Mucosa of stomach (tissue), 1 donor: ENCODE measurements around the gene ARHGEF11.

Experiments
- H3K27me3 ChIP-seq: one replicate; pipeline ENCODE4 v1.7.0; 2013; ENCODE audit warnings: mild to moderate bottlenecking, low read length; ENCODE audit not compliant: control insufficient read depth, insufficient read depth
- H3K36me3 ChIP-seq: one replicate; pipeline ENCODE4 v1.7.0; 2013; ENCODE audit warnings: low read length; ENCODE audit not compliant: control insufficient read depth, insufficient read depth
- H3K4me1 ChIP-seq: one replicate; pipeline ENCODE4 v1.7.0; 2013; ENCODE audit warnings: mild to moderate bottlenecking, low read length; ENCODE audit not compliant: control insufficient read depth, insufficient read depth
- H3K4me3 ChIP-seq: one replicate; pipeline ENCODE4 v1.7.0; 2013; ENCODE audit warnings: low read length
- H3K9ac ChIP-seq: one replicate; pipeline ENCODE4 v1.7.0; 2013; ENCODE audit warnings: mild to moderate bottlenecking, low read length, moderate library complexity
- H3K9me3 ChIP-seq: one replicate; pipeline ENCODE4 v1.7.0; 2013; ENCODE audit warnings: mild to moderate bottlenecking, low read length, moderate library complexity; ENCODE audit not compliant: control insufficient read depth
- donor health status: Pancreatic carcinoma.

The ARHGEF11 gene

GRCh38 chr1:156910309-156910782 lies 135.2 kb downstream of the ARHGEF11 start:
- no peak overlapping the region for H3K4me3 ChIP-seq
- no peaks in the 10 kb centered on the region for H3K36me3 ChIP-seq
- H3K4me1 ChIP-seq: peaks cover 12% of the 10 kb centered on the region
- H3K27me3 ChIP-seq: peaks cover 26% of the 10 kb centered on the region
- no peak overlapping the region for H3K9ac ChIP-seq
- no peaks in the 10 kb centered on the region for H3K9me3 ChIP-seq

GRCh38 chr1:156909671-156910070 lies 135.9 kb downstream of the ARHGEF11 start:
- Histone ChIP-seq H3K27me3 (peaks cover 26% of the 10 kb centered on the region), H3K4me1 (peaks cover 12% of the 10 kb centered on the region), H3K9me3 (no peaks in the 10 kb centered on the region), H3K36me3 (no peaks in the 10 kb centered on the region), H3K4me3 (no peak overlapping the region), H3K9ac (no peak overlapping the region)

GRCh38 chr1:156908955-156909354 lies 136.6 kb downstream of the ARHGEF11 start:
- Histone ChIP-seq H3K9ac (no peak overlapping the region), H3K9me3 (no peaks in the 10 kb centered on the region), H3K36me3 (no peaks in the 10 kb centered on the region), H3K4me1 (peaks cover 12% of the 10 kb centered on the region), H3K27me3 (peaks cover 26% of the 10 kb centered on the region), H3K4me3 (no peak overlapping the region)

GRCh38 chr1:156908541-156908940 lies 137.0 kb downstream of the ARHGEF11 start:
- Histone ChIP-seq H3K27me3 (peaks cover 26% of the 10 kb centered on the region), H3K36me3 (no peaks in the 10 kb centered on the region), H3K4me3 (no peak overlapping the region), H3K4me1 (peaks cover 12% of the 10 kb centered on the region), H3K9ac (no peak overlapping the region), H3K9me3 (no peaks in the 10 kb centered on the region)

- no peak overlapping the region for H3K4me3 ChIP-seq
- H3K27me3 ChIP-seq: peaks cover 26% of the 10 kb centered on the region
- no peaks in the 10 kb centered on the region for H3K9me3 ChIP-seq
- H3K36me3 ChIP-seq: no peaks in the 10 kb centered on the region
- no peak overlapping the region for H3K9ac ChIP-seq
- peaks cover 12% of the 10 kb centered on the region for H3K4me1 ChIP-seq
These were observed 139.2 kb downstream of the ARHGEF11 start for GRCh38 chr1:156906206-156906906.

GRCh38 chr1:156905651-156906050 lies 139.9 kb downstream of the ARHGEF11 start:
- no peak overlapping the region for H3K4me3 ChIP-seq
- peaks cover 12% of the 10 kb centered on the region for H3K4me1 ChIP-seq
- peaks cover 26% of the 10 kb centered on the region for H3K27me3 ChIP-seq
- no peaks in the 10 kb centered on the region for H3K9me3 ChIP-seq
- H3K36me3 ChIP-seq: no peaks in the 10 kb centered on the region
- H3K9ac ChIP-seq: no peak overlapping the region

- Histone ChIP-seq H3K4me3 (no peak overlapping the region), H3K4me1 (peaks cover 12% of the 10 kb centered on the region), H3K36me3 (no peaks in the 10 kb centered on the region), H3K27me3 (peaks cover 26% of the 10 kb centered on the region), H3K9ac (no peak overlapping the region), H3K9me3 (no peaks in the 10 kb centered on the region)
These were observed 140.4 kb downstream of the ARHGEF11 start for GRCh38 chr1:156905176-156905575.

- no peak overlapping the region for H3K9ac ChIP-seq
- peaks cover 12% of the 10 kb centered on the region for H3K4me1 ChIP-seq
- no peak overlapping the region for H3K4me3 ChIP-seq
- H3K36me3 ChIP-seq: no peaks in the 10 kb centered on the region
- H3K9me3 ChIP-seq: no peaks in the 10 kb centered on the region
- peaks cover 25% of the 10 kb centered on the region for H3K27me3 ChIP-seq
These were observed 141.2 kb downstream of the ARHGEF11 start for GRCh38 chr1:156904187-156904959.

GRCh38 chr1:156903328-156904091 lies 142.0 kb downstream of the ARHGEF11 start:
- peaks cover 9% of the 10 kb centered on the region for H3K4me1 ChIP-seq
- H3K4me3 ChIP-seq: no peak overlapping the region
- no peaks in the 10 kb centered on the region for H3K9me3 ChIP-seq
- H3K36me3 ChIP-seq: no peaks in the 10 kb centered on the region
- no peak overlapping the region for H3K9ac ChIP-seq
- peaks cover 25% of the 10 kb centered on the region for H3K27me3 ChIP-seq

GRCh38 chr1:156901966-156902915 lies 143.3 kb downstream of the ARHGEF11 start:
- H3K9ac ChIP-seq: no peak overlapping the region
- H3K4me3 ChIP-seq: no peak overlapping the region
- peaks cover 26% of the 10 kb centered on the region for H3K27me3 ChIP-seq
- H3K36me3 ChIP-seq: no peaks in the 10 kb centered on the region
- H3K9me3 ChIP-seq: no peaks in the 10 kb centered on the region
- no peaks in the 10 kb centered on the region for H3K4me1 ChIP-seq

- Histone ChIP-seq H3K4me3 (no peak overlapping the region), H3K9me3 (no peaks in the 10 kb centered on the region), H3K9ac (no peak overlapping the region), H3K4me1 (no peaks in the 10 kb centered on the region), H3K36me3 (no peaks in the 10 kb centered on the region), H3K27me3 (peaks cover 26% of the 10 kb centered on the region)
These were observed 144.0 kb downstream of the ARHGEF11 start for GRCh38 chr1:156901590-156901900.
